ENCODE results near the gene TEX22.
A peak's percentile ranks its signal among the peaks of the same experiment; 100 is the strongest.

TEX22 gene

GRCh38 chr14:105442125-105442524, 43.8 kb downstream of the TEX22 start:
- DNase-seq = no peak

- DNase-seq = no peak
These were observed 44.5 kb downstream of the TEX22 start for GRCh38 chr14:105442834-105443233.

- DNase-seq = no peak
These were observed 46.5 kb downstream of the TEX22 start for GRCh38 chr14:105444859-105445258.

- DNase-seq = no peak
These were observed 47.0 kb downstream of the TEX22 start for GRCh38 chr14:105445290-105445689.

GRCh38 chr14:105445901-105446845, 47.8 kb downstream of the TEX22 start:
- no peak for DNase-seq

GRCh38 chr14:105446971-105447370, 48.6 kb downstream of the TEX22 start:
- no peak for DNase-seq

- DNase-seq = no peak
These were observed 49.6 kb downstream of the TEX22 start for GRCh38 chr14:105447651-105448640.

GRCh38 chr14:105448706-105449111, 50.4 kb downstream of the TEX22 start:
- DNase-seq = peak; percentile 79

- no peak for DNase-seq
These were observed 51.2 kb downstream of the TEX22 start for GRCh38 chr14:105449276-105450122.

GRCh38 chr14:105450123-105450505, 51.8 kb downstream of the TEX22 start:
- DNase-seq = no peak

GRCh38 chr14:105450864-105451720, 52.8 kb downstream of the TEX22 start:
- no peak for DNase-seq

GRCh38 chr14:105452963-105453362, 54.6 kb downstream of the TEX22 start:
- no peak for DNase-seq

GRCh38 chr14:105453847-105454246, 55.5 kb downstream of the TEX22 start:
- no peak for DNase-seq

GRCh38 chr14:105455086-105455640, 56.8 kb downstream of the TEX22 start:
- DNase-seq = no peak

GRCh38 chr14:105455766-105456660, 57.7 kb downstream of the TEX22 start:
- no peak for DNase-seq

- no peak for DNase-seq
These were observed 58.6 kb downstream of the TEX22 start for GRCh38 chr14:105456736-105457617.

GRCh38 chr14:105458010-105458409, 59.7 kb downstream of the TEX22 start:
- DNase-seq = no peak

- no peak for DNase-seq
These were observed 60.2 kb downstream of the TEX22 start for GRCh38 chr14:105458571-105458970.

GRCh38 chr14:105460116-105460515, 61.8 kb downstream of the TEX22 start:
- DNase-seq = no peak
